VCaP (cell line): ENCODE data around the gene CCBE1.

Source experiments
- H3K27ac ChIP-seq: fragments of 450-650 bp; 2 replicates; pipeline ENCODE4 v1.5.1; 2017
- TF ChIP-seq, protein P1 (sequence below): fragments of 450-650 bp; conservative IDR thresholded peaks from 2 replicates; pipeline ENCODE4 v1.5.1; 2017; ENCODE audit warnings: mild to moderate bottlenecking, moderate library complexity

The CCBE1 gene

DNA sequence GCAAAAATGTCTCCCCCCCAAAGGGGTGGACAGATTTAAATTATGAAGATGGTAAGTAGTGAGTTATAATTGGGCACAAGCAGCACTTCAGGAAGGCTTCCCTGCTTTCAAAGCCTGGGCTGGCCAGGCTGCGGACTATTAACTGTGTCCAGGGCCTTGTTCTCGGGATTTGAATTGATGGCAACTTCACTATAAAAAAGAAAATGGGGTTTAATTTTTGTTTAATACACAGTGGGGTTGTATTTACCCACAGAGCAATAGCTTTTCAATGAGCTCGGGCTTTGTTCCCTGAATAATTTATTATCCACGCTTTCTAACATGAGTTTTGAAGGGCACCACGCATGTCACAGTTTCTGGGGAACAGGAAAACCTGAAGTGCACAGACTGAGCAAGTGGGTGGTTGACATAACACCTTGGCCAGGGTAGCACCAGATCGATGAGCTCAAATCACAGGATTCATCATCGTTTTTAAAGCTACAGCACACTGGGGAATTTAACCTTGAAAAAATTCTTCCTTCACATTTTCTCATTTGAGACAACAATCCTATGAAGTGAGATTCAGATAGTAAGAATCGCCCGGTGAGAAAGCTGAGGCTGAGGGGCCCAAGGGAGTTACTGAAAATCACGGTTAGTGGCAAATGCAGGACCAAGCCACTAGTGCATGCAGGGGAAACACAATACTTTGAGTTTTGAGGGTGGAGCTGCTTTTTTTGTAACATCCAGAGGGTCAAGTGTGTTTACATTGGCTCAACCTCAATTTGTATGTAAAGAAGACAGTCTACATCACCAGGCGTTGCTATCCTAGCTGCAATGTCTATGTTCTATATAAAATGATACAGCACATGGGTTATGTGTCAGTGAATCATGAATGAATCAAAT, 309.3 kb downstream of the CCBE1 start:
- no peak overlapping the region for H3K27ac ChIP-seq
- TF ChIP-seq, protein P1, sequence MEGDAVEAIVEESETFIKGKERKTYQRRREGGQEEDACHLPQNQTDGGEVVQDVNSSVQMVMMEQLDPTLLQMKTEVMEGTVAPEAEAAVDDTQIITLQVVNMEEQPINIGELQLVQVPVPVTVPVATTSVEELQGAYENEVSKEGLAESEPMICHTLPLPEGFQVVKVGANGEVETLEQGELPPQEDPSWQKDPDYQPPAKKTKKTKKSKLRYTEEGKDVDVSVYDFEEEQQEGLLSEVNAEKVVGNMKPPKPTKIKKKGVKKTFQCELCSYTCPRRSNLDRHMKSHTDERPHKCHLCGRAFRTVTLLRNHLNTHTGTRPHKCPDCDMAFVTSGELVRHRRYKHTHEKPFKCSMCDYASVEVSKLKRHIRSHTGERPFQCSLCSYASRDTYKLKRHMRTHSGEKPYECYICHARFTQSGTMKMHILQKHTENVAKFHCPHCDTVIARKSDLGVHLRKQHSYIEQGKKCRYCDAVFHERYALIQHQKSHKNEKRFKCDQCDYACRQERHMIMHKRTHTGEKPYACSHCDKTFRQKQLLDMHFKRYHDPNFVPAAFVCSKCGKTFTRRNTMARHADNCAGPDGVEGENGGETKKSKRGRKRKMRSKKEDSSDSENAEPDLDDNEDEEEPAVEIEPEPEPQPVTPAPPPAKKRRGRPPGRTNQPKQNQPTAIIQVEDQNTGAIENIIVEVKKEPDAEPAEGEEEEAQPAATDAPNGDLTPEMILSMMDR, result no peak

DNA sequence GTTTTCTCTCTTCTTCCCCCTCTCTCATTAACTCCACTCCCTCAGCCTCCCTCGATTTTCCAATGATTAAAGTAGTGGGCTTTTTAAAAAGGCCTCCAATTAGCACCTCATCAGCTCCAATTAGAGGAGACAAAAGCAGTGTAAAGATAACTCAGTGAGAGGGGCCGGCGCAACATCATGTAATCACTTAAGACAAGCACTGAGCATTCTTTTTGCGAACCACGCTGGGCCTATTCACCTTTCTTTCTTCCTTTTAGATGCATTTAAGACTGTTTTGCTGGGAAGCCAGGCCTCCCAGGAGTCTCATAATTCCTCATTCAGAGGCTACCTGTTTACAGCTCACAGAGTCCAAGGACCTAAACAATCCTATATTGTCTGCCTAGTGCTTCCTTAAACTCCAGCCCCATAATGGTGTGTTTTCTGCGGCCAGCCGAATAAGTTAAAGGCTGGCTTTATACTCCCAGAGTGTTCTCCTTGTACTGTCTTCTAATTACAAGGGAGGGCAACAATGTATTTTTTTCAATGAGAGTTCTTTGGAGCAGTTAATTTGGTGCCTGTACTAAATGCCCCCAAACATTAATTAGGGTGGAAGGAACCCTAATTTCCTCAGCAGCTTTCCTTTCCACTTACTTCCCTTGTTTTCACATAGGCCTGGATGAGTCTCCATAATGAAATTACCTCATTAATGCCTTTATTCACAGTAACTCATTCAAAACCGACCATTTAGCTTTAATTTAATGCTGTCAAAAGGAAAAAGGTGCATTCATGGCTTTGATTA, 310.1 kb downstream of the CCBE1 start:
- TF ChIP-seq, protein P1, result no peak

DNA sequence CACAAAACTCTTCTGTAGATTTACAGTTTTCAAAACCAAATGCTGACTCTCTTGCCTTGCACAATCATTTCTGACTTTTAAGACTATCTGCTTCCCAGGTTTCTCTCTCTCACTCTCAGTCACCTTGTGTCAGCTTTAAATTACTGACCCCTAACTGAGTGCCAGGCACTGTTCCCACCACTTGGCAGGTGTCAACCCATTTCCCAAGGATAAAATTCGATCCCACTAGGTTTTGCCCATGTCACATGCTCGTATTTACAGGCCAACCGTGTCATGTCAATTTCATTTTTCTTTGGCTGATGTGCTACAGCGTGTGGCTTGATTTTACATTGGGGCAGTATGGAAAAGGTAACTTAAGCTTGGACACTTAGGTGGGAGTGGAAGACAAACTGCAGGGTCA, 312.0 kb downstream of the CCBE1 start:
- TF ChIP-seq, protein P1, result no peak
- H3K27ac ChIP-seq, result no peak overlapping the region

More for the DNA sequence above, 310.1 kb downstream of the CCBE1 start:
- no peak overlapping the region for H3K27ac ChIP-seq

DNA sequence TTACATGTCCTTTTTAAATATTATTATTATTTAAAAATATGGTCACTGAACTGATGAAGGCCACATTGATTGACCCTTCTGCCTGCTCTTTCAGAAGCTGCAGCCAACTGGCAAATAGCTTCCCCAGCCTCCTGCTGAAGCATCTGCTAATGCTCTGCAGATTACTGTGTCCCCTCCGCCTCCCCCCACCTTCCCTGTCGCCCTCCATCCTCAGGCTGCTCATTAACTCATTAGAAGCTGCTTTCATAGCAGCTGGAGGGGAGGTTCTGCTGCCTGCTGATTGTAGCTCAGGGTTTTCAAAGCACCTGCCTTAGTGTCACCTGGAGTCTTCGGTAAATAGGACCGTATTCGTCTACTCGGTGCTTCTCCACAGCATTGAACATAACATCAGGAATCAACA, 313.4 kb downstream of the CCBE1 start:
- TF ChIP-seq, protein P1, result no peak
- no peak overlapping the region for H3K27ac ChIP-seq

DNA sequence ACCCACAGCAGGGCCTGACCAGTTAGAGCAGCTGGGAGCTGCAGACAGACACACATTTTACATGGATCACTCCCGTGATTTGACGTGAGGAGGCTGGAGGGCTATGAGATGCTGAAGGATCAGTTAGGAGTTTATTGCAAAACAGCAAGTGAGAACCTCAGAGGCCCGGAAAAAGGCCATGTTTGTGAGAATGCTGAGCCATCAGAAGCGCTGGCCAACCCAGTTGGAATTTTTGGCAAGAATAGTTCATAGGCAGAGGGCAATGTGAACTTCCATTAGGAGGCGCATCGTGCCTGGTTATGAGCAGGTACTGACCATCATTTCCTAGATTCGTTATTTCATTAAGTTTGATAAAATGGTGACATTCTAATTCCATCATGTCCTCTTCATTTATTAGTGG, 314.8 kb downstream of the CCBE1 start:
- no peak overlapping the region for H3K27ac ChIP-seq
- TF ChIP-seq, protein P1, result no peak

DNA sequence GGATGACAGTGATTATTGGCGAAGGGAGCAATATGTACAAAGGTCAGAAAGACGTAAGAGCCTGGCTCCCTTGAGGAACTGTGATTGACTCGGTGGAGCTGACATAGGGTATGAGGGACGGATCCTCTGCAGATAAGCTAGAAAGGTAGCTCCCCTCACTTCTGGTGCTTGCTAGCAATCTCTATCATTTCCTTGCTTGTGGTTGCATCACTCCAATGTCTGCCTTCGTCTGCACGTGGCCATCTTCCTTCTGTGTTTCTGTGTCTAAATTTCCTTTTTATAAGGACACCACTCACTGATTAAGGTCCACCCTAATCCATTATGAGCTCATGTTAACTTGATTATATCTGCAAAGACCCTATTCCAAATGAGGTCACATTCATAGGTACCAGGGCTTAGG, 315.3 kb downstream of the CCBE1 start:
- TF ChIP-seq, protein P1, result no peak

More for the DNA sequence above, 315.3 kb downstream of the CCBE1 start:
- no peak overlapping the region for H3K27ac ChIP-seq
